GM19328 (cell line): Measurements from ENCODE around the gene LSM14B.
"Not testable (repeated sequence)": the region's sequence is repeated elsewhere in the genome, so short reads cannot be mapped to it uniquely, and the experiment has no call there.

Experiments
- ATAC-seq: cut with Tn5 transposase; IDR thresholded peaks from one replicate; pipeline ENCODE4 v1.9.1; 2021; ENCODE audit warnings: mild to moderate bottlenecking, moderate library complexity; ENCODE audit not compliant: unreplicated experiment

Gene LSM14B

DNA sequence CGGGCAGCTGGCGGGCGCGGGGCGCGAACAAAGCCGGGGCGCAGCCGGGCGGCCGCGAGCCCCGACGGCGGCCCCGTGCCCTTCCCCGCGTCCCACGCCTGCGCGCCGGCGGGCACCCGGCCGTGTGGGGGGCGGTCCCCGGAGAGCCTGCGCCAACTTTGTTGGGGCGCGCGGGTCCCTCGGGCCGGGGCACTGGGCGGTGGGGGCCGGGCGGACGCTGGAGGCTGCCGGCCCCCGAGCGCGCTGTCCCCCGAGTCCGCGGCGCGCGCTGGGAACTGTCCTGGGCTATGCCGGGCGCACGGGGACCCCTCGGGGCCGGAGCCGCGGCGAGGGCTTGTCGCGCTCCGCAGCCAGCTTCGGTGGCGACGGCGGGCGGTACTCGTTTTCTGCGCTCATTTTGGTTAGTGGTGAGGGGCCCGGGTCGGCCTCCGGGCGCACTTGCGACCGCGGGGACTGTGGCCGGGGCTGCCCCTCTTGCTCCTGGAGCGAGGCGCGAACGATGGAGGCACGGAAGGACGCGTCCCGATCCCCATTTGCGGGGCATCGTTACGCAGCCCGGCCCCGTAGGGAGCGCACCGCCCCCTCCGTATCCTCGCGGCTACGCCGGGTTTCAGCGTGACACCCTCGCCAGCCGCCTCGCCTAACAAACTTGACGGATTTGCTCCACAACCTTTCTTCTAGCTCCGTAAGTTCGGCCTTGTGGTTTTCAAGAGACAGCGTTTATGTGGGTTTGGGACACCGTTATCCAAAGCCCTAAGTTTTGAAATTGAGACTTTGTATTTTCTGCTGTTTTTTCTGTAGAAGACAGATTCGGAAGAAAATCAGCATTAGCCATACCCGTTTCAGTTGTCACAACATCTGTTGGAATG lies 21.9 kb downstream of the LSM14B start:
- peak; percentile 35 for ATAC-seq

DNA sequence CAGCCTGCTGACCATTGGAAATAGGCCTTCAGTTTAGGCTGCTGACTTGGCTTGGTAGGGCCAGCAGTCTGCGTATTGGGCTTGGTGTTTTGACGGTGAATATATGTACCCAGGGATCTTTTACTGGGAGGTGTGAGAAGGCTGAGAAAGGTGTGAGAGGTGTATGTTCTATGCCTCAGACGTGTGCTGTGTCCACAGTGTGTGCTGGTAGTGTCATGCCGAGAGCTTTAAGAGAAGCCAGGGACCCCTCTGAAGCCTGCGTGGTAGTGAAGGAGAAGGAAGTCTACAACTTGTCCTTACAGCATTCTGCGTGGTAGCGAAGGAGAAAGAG lies 23.4 kb downstream of the LSM14B start:
- ATAC-seq, result no peak

DNA sequence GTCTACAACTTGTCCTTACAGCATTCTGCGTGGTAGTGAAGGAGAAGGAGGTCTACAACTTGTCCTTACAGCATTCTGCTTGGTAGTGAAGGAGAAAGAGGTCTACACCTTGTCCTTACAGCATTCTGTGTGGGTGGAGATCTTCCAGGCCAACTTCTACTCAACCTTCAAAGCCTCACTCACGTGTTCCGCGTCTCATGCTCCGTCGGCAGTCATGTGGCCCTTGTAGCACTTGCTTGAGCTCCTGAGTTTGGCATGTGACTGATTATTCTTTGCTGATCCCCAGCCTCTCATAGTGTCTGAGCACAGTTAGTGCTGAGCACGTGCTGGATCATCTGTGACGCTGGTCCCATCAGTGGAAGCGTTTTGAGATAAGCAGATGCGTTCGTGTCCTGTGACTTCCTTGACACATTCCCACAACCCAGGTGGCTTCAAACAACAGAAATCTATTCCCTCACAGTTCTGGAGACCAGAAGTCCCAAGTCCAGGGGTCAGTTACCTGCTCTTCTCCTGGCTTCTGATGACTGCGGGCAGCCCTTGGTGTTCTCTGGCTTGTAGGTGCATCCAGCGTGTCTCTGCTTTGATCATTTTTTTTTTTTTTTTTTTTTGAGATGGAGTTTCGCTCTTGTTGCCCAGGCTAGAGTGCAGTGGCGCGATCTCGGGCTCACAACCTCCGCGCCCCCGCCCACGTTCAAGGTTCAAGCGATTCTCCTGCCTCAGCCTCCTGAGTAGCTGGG lies 23.9 kb downstream of the LSM14B start:
- no peak for ATAC-seq

DNA sequence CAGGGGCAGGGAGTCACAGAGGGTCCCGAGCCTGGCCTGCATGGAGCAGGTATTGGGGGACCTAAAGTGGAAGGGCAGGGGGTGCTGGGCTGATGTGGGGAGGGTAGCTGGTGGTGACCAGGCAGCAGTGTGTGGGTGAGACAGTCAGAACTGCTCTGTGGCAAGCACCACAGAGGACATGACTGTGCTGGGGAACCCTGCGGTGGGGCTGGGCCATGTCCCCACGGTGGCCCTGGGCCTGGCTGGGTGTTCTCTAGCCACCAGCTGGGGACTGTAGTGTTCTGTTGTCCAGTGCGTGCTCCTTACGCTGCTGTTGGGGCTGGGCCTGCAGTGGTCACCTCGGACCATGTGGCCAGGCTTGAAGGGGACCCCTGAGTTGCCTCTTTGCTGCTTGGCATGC lies 24.9 kb downstream of the LSM14B start:
- no peak for ATAC-seq

- no peak for ATAC-seq
Measured at GRCh38 chr20:62147528-62147927, 25.3 kb downstream of the LSM14B start.

DNA sequence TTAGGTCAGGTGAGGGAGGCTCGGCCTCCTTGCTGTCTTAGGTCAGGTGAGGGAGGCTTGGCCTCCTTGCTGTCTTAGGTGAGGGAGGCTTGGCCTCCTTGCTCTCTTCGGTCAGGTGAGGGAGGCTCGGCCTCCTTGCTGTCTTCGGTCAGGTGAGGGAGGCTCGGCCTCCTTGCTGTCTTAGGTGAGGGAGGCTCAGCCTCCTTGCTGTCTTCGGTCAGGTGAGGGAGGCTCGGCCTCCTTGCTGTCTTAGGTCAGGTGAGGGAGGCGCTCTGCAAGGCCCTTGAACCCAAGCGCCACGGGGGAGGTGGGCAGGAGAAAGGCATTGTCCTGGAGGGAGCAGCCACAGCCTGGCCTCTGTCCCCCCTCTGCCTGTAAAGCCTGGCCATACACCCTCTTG lies 26.1 kb downstream of the LSM14B start:
- ATAC-seq, result not testable (repeated sequence)

GRCh38 chr20:62148908-62149314 lies 26.6 kb downstream of the LSM14B start:
- ATAC-seq, result no peak

GRCh38 chr20:62149532-62150309 lies 27.4 kb downstream of the LSM14B start:
- no peak for ATAC-seq

GRCh38 chr20:62150310-62150575 lies 28.0 kb downstream of the LSM14B start:
- ATAC-seq, result no peak

DNA sequence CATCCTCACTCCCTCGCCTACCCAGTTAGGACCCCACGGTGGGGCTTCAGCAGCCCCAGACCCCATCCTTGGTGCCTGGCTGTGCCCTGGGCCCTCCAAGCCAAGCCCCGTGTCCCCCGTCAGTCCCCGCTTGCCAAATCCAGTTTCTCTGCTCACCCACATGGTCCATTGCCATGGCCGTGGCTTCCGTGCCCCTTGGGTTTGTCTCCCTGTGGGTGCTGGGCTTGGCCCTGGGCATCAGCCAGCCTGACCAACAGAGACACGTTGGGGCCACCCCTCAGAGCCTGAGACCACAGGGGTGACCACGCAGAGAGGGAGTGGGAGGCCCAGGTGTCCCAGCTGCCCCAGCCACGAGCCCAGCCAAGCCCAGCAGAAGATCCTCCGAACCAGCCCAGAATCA lies 28.9 kb downstream of the LSM14B start:
- no peak for ATAC-seq

- ATAC-seq, result no peak
Measured at GRCh38 chr20:62151835-62152364, 29.6 kb downstream of the LSM14B start.

DNA sequence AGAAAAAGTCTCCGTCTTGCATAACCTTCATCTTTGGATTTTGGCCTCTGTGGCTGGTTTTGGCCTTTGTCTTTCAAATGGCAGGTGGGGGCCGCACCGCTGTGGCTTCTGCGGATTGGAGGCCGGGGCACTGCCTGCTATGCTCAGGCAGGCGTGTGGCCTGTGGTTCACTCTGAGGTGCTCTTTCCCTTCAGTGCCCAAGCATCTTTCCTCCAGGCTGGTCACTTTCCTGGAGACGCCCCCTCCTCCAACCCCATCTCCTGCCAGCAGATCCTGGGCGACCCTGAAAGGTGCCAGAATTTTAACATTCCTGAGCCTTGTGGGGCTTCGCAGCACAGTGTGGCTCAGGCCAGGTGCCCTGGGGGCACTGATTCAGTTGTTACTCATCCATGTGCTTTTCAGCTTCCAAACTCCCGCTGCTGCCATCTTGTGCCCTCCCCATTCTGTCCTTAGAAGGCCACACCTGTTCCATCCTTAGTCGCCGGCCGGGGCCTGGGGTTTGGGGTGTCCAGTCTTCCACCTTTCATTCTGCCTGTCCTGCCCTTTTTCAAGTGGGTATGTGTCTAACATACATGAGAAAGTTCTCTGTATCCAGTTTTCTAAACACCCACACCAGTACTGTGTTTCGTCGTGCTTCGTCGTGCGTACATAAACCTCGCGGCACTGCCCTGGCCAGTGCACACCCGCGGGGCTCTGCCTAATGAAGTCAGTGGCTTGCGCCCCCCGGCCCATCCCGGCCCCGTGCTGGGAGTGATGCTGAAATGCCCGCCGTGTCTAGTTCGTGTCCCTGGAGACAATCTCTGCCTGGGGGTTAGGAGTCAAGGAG lies 33.4 kb downstream of the LSM14B start:
- no peak for ATAC-seq

DNA sequence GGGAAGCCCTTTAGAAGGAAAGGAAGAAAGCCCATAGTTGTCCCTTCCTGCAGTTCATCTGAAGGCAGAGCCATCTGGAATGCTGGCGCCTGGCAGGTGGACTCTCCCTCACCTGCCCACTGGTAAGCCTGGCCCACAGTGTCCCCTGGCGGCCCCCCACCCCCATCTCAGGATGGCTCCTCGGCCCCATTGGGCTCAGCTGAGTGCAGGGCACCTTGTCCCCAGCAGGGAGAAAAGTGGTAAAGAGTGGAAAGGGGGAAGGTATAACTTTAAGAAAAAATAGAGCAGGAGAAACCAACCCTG lies 33.9 kb downstream of the LSM14B start:
- ATAC-seq, result no peak

DNA sequence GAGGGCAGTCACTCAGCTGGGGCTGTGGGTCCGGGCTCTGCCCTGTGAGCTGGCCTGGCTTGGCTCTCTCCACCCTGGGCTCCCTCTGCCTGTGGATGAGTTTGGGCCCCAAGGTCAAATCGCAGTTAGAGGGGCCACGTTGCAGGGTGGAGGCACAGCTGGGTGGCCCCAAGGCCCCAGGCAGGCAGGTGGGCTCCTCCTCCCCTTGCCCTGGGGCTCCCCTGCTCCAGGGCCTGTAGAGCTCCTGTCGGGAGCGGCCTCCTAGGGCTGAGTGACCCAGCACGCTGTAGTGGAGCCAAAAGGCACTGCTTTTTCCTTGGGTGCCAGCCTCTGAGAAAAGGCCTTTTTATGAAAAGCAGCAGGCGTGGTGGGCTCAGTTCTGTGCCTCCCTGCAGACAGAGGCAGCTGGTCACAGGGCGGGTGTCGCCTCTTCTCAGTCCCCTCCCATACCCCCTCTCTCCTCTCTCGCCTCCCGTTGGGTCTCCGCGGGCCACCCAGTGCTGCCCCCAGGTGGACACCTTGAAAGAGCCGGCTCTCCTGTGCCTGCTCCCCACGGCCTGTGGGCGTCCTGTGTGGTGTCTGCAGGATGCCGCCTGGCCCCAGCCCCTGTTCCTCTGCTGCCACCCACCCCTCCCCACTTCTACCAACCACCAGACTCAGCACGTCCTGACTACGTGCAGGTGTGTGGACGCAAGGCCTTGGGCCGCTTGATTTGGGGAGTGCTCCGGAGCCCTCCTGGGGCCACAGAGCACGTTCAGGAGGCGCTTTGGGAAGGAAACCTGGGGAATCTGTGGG lies 34.5 kb downstream of the LSM14B start:
- no peak for ATAC-seq

- ATAC-seq, result no peak
Measured at GRCh38 chr20:62157387-62158087, 35.3 kb downstream of the LSM14B start.

- ATAC-seq, result no peak
Measured at GRCh38 chr20:62158088-62158400, 35.8 kb downstream of the LSM14B start.

- no peak for ATAC-seq
Measured at GRCh38 chr20:62158541-62158940, 36.3 kb downstream of the LSM14B start.

DNA sequence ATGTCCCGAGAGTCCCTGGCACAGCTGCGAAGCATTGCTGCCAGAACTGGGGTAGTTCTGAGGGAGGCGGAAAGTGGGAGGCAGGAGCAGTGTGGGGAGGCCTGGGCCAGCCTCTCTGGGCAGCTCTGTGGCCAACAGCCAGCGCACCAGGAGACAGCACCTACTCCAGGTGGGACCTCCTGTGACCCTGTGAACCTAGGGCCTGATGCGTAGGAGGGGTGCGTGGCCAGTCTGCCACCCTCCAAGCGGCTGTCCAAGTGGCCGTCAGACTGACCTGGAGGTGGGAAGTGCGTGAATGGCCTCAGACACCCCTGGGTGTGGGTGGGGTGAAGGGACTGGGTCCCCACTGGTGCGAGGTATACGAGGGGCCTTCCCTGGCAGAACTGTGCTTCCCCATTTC lies 36.8 kb downstream of the LSM14B start:
- no peak for ATAC-seq

DNA sequence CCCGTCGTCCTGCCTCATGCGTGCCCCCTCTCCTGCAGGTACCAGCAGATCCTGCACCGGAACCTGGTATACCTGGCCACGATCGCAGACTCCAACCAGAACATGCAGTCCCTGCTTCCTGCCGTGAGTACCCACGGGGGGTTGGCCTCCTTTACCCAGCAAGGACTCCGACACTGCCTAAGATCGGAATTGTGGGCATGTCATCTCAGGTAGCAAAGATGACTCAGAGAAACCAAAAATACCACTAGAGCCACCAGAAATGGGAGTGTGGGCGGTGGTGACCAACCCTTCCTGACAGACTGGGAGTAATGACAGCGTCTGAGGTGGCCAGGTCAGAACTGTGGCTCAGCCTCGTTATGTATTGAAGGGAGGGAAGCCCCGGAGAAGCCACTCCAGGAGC lies 37.6 kb downstream of the LSM14B start:
- no peak for ATAC-seq

- no peak for ATAC-seq
Measured at GRCh38 chr20:62160253-62160652, 38.0 kb downstream of the LSM14B start.
